Stimulated activated CD4-positive, alpha-beta T cell treated with anti-CD3 and anti-CD28 coated beads, Interleukin-12 subunit alpha, Interleukin-12 subunit beta, amount 100 ng/mL, for 4 hours (primary cell): Measurements from ENCODE around the gene RIOK3.
"Not testable (repeated sequence)": the region's sequence is repeated elsewhere in the genome, so short reads cannot be mapped to it uniquely, and the experiment has no call there.

Source experiments
- DNase-seq: peaks from one replicate; pipeline ENCODE4 v3.0.0-alpha.2; 2020

Gene RIOK3, protein sequence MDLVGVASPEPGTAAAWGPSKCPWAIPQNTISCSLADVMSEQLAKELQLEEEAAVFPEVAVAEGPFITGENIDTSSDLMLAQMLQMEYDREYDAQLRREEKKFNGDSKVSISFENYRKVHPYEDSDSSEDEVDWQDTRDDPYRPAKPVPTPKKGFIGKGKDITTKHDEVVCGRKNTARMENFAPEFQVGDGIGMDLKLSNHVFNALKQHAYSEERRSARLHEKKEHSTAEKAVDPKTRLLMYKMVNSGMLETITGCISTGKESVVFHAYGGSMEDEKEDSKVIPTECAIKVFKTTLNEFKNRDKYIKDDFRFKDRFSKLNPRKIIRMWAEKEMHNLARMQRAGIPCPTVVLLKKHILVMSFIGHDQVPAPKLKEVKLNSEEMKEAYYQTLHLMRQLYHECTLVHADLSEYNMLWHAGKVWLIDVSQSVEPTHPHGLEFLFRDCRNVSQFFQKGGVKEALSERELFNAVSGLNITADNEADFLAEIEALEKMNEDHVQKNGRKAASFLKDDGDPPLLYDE

DNA sequence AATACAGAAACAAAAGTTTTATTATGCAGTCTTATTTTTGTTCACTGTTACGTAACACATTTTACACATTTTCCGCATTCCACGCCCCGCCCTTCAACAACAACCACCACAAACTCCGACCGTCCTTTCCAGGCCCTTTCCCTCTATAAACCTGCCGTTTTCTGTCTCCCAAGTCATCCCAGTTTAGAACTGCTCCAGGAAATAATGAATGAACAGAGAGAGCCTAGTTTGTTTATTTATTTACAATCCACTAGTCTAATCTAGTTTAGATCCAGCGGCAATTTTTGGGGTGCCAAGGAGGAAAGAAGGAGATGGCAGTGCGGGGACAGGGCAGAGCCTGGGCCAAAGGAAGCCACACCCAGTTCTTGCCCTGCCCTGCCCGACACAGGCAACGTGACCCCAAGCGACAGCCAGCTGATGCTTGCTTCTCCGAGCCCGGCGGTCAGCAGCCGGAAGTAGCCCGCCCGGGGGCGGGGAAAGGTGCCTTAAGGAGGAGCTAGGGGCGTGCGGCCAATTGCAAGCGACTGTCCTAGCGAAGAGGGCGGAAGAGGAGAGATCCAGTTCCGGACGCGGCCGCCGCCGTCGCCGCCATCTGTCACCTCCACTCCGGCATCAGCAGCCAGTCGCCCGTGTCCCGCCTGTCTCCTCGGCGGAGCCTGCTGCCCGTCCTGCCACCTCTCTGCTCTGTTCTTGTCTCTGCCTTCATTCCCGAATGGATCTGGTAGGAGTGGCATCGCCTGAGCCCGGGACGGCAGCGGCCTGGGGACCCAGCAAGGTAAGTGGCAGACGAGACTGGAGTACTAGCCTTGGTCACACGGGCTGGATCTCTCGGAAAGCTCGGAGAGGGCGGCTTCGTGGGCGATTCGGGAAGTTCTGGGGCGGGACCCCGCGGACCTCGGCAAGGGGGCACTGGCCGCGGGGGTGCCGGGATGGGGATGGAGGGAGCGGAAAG, at the start of gene RIOK3:
Gene RIOK3 (plus strand): TSS at position 560 of the 952 bp plus-strand sequence. CDS start 153 bp downstream, at position 713.
- peak; percentile 83 for DNase-seq

DNA sequence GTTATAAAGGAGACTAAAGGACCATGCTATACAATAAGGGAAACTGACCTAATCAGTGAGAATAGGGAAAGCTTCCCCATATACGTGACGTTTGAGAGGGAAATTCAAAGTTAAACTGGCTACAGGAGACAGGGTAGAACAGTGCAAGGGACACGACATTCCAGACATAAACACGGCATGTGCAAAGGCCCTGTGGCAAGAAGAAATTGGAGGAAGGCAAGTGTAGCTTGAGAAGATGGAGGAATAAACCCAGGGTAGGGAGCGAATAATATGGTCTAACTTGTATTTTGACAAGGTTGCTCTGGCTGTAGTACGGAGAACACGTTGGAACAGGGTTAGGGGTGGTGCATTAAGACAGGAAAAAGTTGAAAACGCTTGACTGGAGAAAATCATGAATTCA, 49.8 kb upstream of the RIOK3 start:
- no peak for DNase-seq

DNA sequence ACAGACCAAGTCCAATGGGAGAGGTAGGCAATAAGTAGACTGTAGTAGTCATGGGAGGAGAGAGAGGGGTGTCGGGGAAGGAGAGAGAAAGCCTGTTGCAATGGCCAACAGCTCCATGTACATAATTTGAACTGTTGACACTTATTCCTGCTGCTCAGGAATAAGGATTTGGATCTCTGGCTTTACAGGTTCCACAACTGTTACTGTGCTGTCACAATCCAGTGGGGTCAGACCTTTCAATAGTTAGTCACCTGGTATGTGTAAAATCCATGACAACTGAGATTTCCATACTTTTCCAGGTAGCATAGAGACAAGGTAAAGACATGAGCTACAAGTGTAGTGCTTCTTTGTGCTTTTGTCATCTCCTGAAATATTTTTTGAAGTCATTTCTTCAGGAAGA, 47.5 kb upstream of the RIOK3 start:
- DNase-seq = no peak

DNA sequence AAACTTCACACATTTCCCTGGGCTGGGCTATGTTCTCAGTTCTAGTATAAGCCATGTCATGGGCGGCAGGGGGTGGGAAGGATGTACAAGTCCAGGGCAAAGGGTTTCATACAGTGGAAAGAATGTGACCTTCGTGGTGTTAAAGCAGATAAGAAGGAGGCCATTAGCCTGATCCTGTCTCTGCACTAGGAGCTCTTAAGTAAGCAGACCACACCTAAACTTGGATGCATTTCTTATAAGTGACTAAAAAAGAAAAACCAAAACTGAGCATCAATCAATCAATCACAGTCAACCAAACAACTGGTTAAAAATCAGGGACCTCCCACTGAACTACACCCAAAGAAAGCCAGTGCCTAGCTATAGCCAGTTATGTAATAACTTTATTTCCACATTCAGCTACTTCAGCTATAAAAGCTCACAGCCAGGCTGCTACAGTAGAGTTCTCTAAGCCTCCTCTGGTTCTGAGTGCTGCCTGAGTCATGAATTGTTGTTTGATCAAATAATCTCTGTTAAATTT, 46.8 kb upstream of the RIOK3 start:
- no peak for DNase-seq

DNA sequence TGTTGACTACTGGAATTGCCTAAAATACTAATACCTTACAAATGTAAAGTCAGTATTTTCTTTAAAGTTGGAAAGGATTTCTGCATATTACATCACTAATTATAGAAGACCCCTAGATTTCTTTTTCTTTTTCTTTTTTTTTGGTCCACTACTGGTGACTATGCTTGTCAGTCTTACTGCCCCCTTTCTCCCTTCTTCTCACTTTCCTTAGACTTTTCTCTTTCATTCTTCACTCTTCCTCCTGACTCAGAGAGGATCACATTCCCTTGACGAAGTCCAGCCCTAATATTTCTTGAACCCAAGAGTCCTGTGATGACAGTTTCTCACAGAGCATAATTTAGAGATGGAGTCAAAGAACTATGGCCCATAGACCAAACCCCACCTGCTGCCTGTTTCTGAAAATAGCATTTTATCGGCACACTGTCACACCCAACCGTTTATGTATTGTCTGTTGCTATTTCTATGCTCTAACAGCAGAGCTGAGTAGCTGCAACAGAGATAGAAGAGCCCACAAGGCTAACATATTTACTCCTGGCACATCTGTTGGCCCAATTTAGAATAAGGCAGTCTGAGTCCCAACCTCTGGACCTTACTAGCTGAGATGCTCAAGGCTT, 40.6 kb upstream of the RIOK3 start:
- no peak for DNase-seq

DNA sequence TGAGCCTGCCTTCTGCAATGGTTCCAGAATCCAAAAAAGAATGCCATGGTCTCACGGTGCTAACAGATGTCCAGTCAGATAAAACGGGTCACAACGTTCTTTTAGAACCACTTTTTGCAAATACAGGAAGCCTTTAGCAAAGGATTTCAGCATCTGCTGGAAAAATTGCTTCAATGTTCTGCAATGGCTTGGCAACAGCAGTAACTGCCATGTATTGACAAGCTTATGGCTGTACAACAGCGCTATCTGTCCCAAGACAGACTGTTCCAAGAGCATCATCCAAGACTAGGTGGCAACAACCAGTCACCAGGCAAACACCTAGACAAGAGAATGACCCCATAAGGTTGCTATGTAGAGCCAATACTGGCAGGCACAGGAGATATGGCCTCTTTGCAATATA, 37.6 kb upstream of the RIOK3 start:
- no peak for DNase-seq

DNA sequence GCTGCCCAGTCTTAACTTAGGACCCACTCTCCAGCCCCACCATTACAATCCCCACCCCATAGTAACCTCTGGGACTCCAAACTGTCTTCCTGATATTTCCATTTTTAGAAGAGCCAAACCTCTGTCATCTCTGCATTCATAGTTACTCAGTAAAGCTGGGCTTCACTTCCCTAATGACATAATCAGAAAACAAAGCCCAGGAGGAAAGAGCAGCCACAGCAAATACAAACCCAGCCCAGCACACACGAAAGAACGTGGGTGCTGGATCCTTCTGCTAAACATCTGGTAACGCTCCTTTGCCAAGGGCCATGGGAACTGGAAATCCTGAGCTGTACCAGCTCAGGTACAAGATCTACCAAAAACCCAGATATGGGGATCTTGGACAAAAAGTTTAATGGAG, 36.8 kb upstream of the RIOK3 start:
- DNase-seq = no peak

DNA sequence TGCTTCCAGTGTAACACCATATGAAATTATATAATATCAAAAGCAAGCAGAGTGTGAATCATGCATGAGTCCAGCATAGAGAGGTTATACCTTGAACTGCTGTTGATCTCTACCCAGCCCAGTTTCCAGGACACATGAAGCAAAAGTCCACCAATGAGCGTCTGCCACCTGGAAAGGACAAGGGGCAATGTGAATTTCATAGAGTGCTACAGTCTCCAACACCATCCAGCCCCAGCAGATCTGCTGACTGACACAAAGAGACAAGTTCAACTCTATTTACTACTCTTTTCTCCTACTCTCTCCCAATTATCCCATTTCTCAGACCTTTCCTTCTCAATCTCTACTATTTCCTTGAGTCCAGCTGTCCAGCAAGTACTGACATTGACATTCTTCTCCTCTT, 31.8 kb upstream of the RIOK3 start:
- DNase-seq = no peak

DNA sequence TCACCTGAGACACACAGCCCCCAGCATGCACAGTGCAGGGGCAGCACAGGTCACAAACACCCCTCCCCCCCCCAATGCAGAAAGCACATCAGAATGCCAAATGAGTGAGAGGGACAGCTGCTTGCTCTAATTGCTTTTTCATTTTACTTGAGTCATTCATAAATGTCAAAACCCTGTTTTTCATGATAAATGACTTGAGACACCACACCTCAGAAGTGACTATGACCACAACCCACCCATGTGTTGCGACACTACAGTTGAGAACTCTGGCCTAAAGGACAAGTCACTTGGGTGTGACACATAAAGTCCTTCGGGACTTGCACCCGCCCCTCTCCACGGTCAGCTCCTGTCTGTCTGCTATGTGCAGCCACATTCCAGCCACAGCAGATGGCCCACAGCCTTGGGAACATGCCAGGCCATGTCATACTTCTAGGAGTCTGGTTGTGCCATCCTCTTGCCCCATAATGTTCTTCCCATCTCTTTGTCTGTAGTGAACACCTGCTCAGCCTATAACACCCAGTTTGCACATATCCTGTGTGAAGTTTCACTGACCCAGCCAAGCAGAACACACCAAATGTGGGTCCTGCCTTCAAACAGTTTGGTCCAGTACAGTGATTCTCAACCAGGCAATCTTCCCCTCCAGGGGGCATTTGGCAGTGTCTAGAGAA, 30.2 kb upstream of the RIOK3 start:
- DNase-seq = no peak

DNA sequence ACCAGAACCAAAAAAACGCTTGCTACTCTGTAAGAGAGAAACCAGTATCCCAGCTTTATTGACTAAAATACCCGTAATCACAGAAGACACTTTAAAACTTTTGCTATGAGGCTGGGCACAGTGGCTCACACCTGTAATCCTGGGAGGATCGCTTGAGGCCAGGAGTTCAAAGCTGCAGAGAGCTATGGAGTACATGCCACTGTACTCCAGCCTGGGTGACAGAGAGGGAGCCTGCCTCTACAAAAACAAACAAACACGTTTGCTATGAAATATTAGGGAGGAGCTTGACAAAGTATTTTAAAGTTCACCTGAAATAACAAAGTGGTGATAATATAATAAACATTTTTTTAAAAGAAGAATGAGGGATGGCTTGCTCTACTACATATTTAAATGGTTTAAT, 28.5 kb upstream of the RIOK3 start:
- DNase-seq = no peak

DNA sequence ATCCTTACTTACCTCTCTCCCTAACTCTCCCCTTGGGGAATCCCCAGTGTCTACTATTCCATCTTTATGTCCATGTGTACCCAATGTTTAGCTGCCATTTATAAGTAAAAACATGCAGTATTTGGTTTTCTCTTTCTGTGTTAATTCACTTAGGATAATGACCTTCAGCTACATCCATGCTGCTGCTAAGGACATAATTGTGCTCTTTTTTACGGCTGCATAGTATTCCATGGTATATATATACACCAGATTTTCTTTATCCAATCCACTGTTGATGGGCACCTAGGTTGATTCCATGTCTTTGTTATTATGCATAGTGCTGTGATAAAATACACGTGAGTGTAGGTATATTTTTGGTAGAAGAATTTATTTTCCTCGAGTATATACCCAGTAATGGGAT, 24.3 kb upstream of the RIOK3 start:
- DNase-seq = no peak

DNA sequence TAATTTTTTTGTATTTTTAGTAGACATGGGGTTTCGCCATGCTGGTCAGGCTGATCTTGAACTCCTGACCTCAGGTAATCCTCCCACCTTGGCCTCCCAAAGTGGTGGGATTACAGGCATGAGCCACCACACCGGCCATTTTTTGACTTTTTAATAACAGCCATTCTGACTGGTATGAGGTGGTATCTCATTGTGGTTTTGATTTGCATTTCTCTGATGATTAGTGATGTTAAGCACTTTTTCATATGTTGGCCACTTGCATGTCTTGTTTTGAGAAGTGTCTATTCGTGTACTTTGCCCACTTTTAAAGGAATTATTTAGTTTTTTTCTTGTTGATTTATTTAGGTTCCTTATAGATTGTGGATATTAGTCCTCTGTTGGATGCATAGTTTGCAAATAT, 23.5 kb upstream of the RIOK3 start:
- DNase-seq = not testable (repeated sequence)

DNA sequence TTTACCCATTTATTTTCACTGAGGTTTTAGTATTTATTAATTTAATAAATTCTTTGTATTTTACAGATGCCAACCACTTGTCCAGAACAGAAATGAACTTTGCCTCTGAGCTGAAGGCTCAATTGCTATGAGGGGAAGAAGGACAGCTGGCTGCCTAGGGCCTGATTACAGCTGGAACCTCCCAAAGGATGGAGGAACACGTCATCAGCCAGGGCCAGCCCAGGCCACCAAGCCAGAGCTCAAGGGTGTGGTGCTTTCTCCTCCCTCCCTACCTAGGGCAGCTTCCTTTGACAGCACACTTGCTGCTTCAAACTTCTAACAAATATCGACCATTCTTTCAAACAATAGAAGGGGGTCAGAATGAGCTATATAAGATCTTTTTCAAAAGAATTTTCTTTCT, 19.7 kb upstream of the RIOK3 start:
- DNase-seq = no peak

DNA sequence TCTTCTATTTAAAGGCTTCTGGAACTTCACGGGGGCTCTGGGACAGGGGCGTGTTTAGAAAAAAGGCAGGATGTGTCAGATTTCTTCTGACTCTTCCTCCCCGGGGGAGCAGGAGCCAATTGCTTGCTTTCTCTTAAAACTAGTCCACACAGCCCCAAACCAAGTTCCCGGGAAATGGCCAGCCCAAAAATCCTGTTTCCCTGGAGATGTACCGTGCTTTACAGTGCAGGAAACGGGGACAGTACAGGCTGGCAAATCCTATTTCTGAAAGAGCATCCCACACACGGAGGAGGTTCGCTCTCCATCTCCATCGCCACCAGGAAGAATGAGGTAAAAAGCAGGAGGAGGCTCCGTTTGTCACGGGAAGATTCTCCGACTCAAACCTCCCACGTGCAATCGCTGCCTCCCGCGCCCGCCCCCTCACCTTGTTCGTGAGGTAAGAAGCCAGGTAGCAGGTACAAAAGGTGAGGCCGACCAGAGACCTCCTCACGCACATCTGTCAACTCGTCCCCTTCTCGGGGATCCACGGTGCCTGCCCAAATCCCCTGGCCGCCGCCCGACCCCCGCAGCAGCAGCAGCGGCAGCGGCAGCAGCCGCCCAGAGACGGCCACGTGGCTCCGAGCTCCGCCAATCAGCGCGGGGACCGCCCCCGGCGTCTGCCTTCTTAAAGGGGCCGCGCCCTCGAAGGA, 15.6 kb upstream of the RIOK3 start:
- DNase-seq = peak; percentile 79

DNA sequence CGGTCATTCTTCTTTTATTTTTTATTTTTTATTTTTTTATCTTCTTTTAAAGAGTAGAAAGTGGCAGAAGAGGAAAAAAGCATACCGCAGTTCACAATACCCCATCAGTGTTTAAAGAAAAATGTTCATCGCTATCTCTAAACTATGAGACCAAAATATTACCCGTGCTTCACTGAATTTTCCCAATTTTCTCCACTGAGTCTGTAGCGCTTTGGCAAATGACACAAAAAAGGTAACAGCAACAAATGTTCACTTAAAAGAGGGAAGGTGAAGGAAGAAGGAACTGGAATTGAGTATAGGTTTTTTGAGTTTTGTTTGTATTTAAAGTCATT, 15.1 kb upstream of the RIOK3 start:
- DNase-seq = no peak

DNA sequence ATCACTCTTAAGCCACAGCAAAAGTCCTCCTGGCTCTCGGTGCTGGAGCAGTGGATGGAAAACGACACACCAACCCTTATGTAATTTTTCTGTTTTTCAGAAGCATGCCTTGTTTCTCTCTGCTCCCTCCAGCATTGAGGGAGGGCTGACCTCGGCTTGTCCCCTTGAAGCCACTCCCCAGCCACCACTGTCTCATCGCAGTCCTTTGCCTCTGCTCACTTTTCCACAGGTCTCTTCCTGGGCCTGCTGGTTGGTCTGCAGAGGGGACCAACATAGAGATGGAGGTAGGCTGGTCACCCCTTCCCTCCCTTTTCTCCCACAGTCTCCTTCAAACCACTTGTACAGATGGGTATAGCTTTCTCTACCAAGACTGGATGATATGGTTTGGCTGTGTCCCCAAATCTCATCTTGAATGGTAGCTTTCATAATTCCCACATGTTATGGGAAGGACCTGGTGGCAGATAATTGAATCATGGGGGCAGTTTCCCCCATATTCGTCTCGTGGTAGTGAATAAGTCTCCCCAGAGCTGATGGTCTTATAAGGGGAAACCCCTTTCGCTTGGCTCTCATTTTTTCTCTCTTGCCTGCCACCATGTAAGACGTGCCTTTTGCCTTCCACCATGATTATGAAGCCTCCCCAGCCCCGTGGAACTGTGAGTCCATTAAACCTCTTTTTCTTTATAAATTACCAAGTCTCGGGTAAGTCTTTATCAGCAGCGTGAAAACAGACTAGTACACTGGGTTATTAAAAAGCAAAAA, 14.3 kb upstream of the RIOK3 start:
- DNase-seq = no peak

DNA sequence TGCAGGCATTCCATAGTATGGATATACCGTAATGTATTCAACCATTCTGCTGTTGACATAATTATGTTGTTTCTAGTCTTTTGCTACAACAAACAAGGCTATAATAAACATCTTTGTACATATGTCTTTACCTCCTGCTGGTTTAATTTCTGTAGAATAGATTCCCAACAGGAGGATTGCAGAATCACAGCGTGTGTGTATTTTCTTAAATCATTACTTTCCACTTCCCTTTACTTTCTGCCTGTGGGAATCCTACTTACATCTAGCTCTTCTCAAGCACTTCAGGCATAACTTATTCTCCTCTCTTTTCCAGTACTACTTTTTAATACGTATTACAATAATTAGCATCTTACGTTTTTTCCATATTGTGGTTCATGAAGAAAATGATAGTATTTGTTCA, 13.0 kb upstream of the RIOK3 start:
- no peak for DNase-seq

DNA sequence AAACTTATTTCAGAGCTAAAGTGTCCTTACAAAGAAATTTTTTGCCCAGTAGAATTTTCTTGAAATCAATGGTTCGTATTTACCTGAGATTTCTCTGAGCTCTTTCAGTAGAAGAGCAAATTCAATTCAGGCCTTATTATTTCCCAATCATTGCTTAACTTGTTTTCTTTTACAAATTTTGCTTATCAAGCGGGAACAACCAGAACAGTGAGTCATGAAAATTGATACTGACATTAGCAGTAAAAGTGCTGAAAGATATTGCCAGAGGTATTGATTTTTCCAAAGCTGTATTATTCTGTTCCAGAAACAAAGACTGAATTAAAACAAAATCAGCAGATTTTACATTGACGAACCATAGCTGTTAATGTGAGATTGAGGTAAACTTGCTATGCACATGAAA, 10.1 kb upstream of the RIOK3 start:
- no peak for DNase-seq

DNA sequence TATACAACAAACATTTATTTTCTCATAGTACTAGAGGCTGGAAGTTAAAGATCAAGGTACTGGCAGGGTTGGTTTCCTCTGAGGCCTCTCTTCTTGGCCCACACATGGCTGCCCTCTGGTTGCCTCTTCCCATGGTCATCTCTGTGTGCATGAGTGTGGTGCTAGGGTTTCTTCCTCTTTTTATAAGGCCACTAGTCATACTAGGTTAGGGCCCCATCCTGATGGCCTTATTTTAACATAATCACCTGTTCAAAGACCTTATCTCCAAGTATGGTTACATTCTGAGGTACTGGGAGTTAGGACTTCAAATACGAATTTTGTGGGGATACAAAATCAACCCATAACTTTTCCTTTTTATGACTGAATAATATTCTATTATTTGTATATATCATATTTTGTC, 4.8 kb upstream of the RIOK3 start:
- DNase-seq = no peak

DNA sequence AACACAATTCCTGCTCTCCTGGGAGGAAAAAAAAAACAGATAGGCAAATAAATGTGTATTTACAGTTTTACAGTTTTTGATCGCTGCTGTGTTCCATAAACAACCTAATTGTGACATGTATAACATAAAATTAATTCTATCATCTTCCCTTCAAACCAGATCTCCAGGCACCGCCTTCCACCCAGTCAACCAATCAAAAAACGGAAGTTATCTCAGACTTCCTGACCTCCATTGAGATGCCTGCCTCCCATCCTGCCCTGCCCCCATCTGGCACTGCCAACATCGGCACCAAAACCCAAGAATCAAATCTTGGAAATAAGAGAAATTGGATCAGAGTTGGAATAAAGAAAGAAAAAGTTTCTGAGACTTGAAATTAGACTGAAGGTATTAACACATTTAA, 3.1 kb upstream of the RIOK3 start:
- DNase-seq = no peak

DNA sequence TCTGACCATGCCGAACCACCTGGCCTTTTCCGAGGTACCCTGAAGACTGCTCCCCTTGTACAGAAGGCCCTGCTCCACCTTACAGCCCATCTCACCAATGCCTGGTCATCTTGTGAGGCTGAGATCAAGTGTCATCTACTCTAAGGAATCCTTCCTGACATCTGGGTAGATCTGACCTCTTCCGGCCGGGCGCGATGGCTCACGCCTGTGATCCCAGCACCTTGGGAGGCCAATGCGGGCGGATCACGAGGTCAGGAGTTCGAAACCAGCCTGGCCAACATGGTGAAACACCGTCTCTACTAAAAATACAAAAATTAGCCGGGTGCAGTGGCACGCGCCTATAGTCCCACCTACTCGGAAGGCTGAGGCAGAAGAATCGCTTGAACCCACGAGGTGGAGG, 2.1 kb upstream of the RIOK3 start:
- DNase-seq = no peak
